HEK293 (cell line): Measurements from ENCODE around the gene LMO7.

Source experiments
- CTCF ChIA-PET: fragments of 350-600 bp; formaldehyde crosslinking; extraction: SDS; loops from one replicate; lab custom pipeline; 2021; ENCODE audit warnings: antibody characterized with exemption; lab: Yijun Ruan, JAX
- POLR2A ChIA-PET: fragments of 300-600 bp; formaldehyde crosslinking; extraction: SDS; loops from one replicate; lab custom pipeline; 2020; ENCODE audit warnings: antibody characterized with exemption, inconsistent platforms; lab: Yijun Ruan, JAX
- H3K27ac ChIP-seq: fragments of 200-500 bp; sonication (Bioruptor generic); 2 replicates; pipeline ENCODE4 v1.5.1; 2014; ENCODE audit warnings: low read depth, low read length, control low read depth, inconsistent platforms; ENCODE audit errors: extremely low read depth
- H3K36me3 ChIP-seq, 2 experiments: fragments of 200-500 bp in 1 of 2; sonication (Bioruptor generic) in 1 of 2; 1 replicate in 1 of 2; 2 replicates in 1 of 2; pipeline ENCODE4 v1.5.1; 2014 to 2017; ENCODE audit warnings: inconsistent platforms in 2 of 2, low read length in 2 of 2; ENCODE audit not compliant: control insufficient read depth in 2 of 2, insufficient read depth in 1 of 2
- H3K4me1 ChIP-seq: fragments of 200-500 bp; sonication (Bioruptor generic); 2 replicates; pipeline ENCODE4 v1.5.1; 2014; ENCODE audit warnings: mild to moderate bottlenecking, low read length, inconsistent platforms; ENCODE audit not compliant: control insufficient read depth, insufficient read depth
- H3K4me3 ChIP-seq: 2 replicates; pipeline ENCODE4 v1.5.1; 2011; ENCODE audit warnings: low read depth, mild to moderate bottlenecking, control low read depth, low read length, moderate library complexity
- H3K9me3 ChIP-seq: fragments of 200-500 bp; sonication (Bioruptor generic); 2 replicates; pipeline ENCODE4 v1.5.1; 2014; ENCODE audit warnings: low read depth, low read length, inconsistent platforms; ENCODE audit not compliant: control insufficient read depth, insufficient read depth
- KLF10 ChIP-seq: fragments of 450-650 bp; IDR thresholded peaks from 2 replicates; pipeline ENCODE4 v1.5.1; 2018; ENCODE audit warnings: missing biosample characterization, mild to moderate bottlenecking, missing genetic modification characterization
- KLF16 ChIP-seq: fragments of 450-650 bp; formaldehyde crosslinking; IDR thresholded peaks from 2 replicates; pipeline ENCODE4 v1.5.1; 2017; ENCODE audit warnings: missing biosample characterization, missing genetic modification characterization
- KLF8 ChIP-seq: fragments of 450-650 bp; formaldehyde crosslinking; IDR thresholded peaks from 2 replicates; pipeline ENCODE4 v1.5.1; 2016; ENCODE audit warnings: missing biosample characterization, missing genetic modification characterization
- MZF1 ChIP-seq: fragments of 450-650 bp; formaldehyde crosslinking; IDR thresholded peaks from 2 replicates; pipeline ENCODE4 v1.5.1; 2017; ENCODE audit warnings: missing biosample characterization, missing genetic modification characterization, borderline replicate concordance
- REPIN1 ChIP-seq: fragments of 450-650 bp; formaldehyde crosslinking; IDR thresholded peaks from 2 replicates; pipeline ENCODE4 v1.5.1; 2017; ENCODE audit warnings: missing biosample characterization, missing genetic modification characterization, low read depth
- SETDB1 ChIP-seq: IDR thresholded peaks from one replicate; pipeline ENCODE4 v1.6.1; 2017; ENCODE audit warnings: mild to moderate bottlenecking, low read length, moderate library complexity, mixed read lengths; ENCODE audit not compliant: insufficient read length
- SP7 ChIP-seq: fragments of 450-650 bp; formaldehyde crosslinking; IDR thresholded peaks from 2 replicates; pipeline ENCODE4 v1.5.1; 2016; ENCODE audit warnings: missing biosample characterization, missing genetic modification characterization
- TCF7L2 ChIP-seq: IDR thresholded peaks from 2 replicates; pipeline ENCODE4 v1.6.1; 2011; ENCODE audit warnings: low read depth, mild to moderate bottlenecking, inconsistent platforms, low read length, moderate library complexity, borderline replicate concordance
- ZBTB20 ChIP-seq: fragments of 450-650 bp; formaldehyde crosslinking; IDR thresholded peaks from 2 replicates; pipeline ENCODE4 v1.5.1; 2016; ENCODE audit warnings: missing biosample characterization, missing genetic modification characterization
- ZBTB48 ChIP-seq: fragments of 450-650 bp; formaldehyde crosslinking; IDR thresholded peaks from 2 replicates; pipeline ENCODE4 v1.5.1; 2016; ENCODE audit warnings: missing biosample characterization, missing genetic modification characterization
- ZBTB6 ChIP-seq: fragments of 450-650 bp; formaldehyde crosslinking; IDR thresholded peaks from 2 replicates; pipeline ENCODE4 v1.5.1; 2017; ENCODE audit warnings: missing biosample characterization, missing genetic modification characterization
- ZEB2 ChIP-seq: fragments of 450-650 bp; formaldehyde crosslinking; IDR thresholded peaks from 2 replicates; pipeline ENCODE4 v1.5.1; 2016; ENCODE audit warnings: missing biosample characterization, missing genetic modification characterization
- ZFP69B ChIP-seq: fragments of 450-650 bp; formaldehyde crosslinking; IDR thresholded peaks from 2 replicates; pipeline ENCODE4 v1.5.1; 2016; ENCODE audit warnings: missing biosample characterization, missing genetic modification characterization
- ZNF146 ChIP-seq: fragments of 450-650 bp; formaldehyde crosslinking; IDR thresholded peaks from 2 replicates; pipeline ENCODE4 v1.5.1; 2016; ENCODE audit warnings: missing biosample characterization, missing genetic modification characterization
- ZNF175 ChIP-seq: fragments of 450-650 bp; formaldehyde crosslinking; IDR thresholded peaks from 2 replicates; pipeline ENCODE4 v1.5.1; 2016; ENCODE audit warnings: missing biosample characterization, missing genetic modification characterization
- ZNF184 ChIP-seq: fragments of 450-650 bp; IDR thresholded peaks from 2 replicates; pipeline ENCODE4 v1.5.1; 2018; ENCODE audit warnings: missing biosample characterization, mild to moderate bottlenecking, missing genetic modification characterization
- ZNF311 ChIP-seq: fragments of 450-650 bp; formaldehyde crosslinking; IDR thresholded peaks from 2 replicates; pipeline ENCODE4 v1.5.1; 2017; ENCODE audit warnings: missing biosample characterization, missing genetic modification characterization, borderline replicate concordance
- ZNF324 ChIP-seq: fragments of 450-650 bp; formaldehyde crosslinking; IDR thresholded peaks from 2 replicates; pipeline ENCODE4 v1.5.1; 2016; ENCODE audit warnings: missing biosample characterization, missing genetic modification characterization
- ZNF501 ChIP-seq: fragments of 450-650 bp; formaldehyde crosslinking; IDR thresholded peaks from 2 replicates; pipeline ENCODE4 v1.5.1; 2016; ENCODE audit warnings: missing biosample characterization, missing genetic modification characterization
- ZNF600 ChIP-seq: fragments of 450-650 bp; formaldehyde crosslinking; IDR thresholded peaks from 2 replicates; pipeline ENCODE4 v1.5.1; 2016; ENCODE audit warnings: missing biosample characterization, missing genetic modification characterization
- ZNF654 ChIP-seq: fragments of 450-650 bp; formaldehyde crosslinking; IDR thresholded peaks from 2 replicates; pipeline ENCODE4 v1.5.1; 2016; ENCODE audit warnings: low read depth, missing biosample characterization, missing genetic modification characterization
- ZNF664 ChIP-seq: fragments of 450-650 bp; formaldehyde crosslinking; IDR thresholded peaks from 2 replicates; pipeline ENCODE4 v1.5.1; 2016; ENCODE audit warnings: missing biosample characterization, missing genetic modification characterization
- ZNF704 ChIP-seq: fragments of 450-650 bp; formaldehyde crosslinking; IDR thresholded peaks from 2 replicates; pipeline ENCODE4 v1.5.1; 2016; ENCODE audit warnings: missing biosample characterization, missing genetic modification characterization
- ZNF837 ChIP-seq: fragments of 450-650 bp; formaldehyde crosslinking; IDR thresholded peaks from 2 replicates; pipeline ENCODE4 v1.5.1; 2016; ENCODE audit warnings: missing biosample characterization, missing genetic modification characterization
- ZSCAN18 ChIP-seq: fragments of 450-650 bp; formaldehyde crosslinking; IDR thresholded peaks from 2 replicates; pipeline ENCODE4 v1.5.1; 2016; ENCODE audit warnings: missing biosample characterization, missing genetic modification characterization
- TF ChIP-seq, protein P1 (sequence below): fragments of 450-650 bp; formaldehyde crosslinking; IDR thresholded peaks from 2 replicates; pipeline ENCODE4 v1.5.1; 2016; ENCODE audit warnings: missing biosample characterization, missing genetic modification characterization, low read depth
- TF ChIP-seq, protein P2 (sequence below): fragments of 450-650 bp; formaldehyde crosslinking; IDR thresholded peaks from 2 replicates; pipeline ENCODE4 v1.5.1; 2016; ENCODE audit warnings: missing biosample characterization, missing genetic modification characterization
- TF ChIP-seq, protein P3 (sequence below): fragments of 450-650 bp; formaldehyde crosslinking; IDR thresholded peaks from 2 replicates; pipeline ENCODE4 v1.5.1; 2017; ENCODE audit warnings: missing biosample characterization, mild to moderate bottlenecking, missing genetic modification characterization, moderate library complexity

The LMO7 gene

GRCh38 chr13:75637181-75637750 lies 1.1 kb downstream of the LMO7 start:
- no peak overlapping the region for H3K27ac ChIP-seq
- CTCF ChIA-PET, result interaction anchor here (0.6 to 1.4 kb wide), 2 partner anchors 85 to 155 kb away, joined by 3 read pairs; partner anchors contain the start of gene TBC1D4
- peaks cover 0 to 8% of the 10 kb centered on the region in 2 experiments; a peak in 1 of 3 replicates for H3K36me3 ChIP-seq
- H3K4me1 ChIP-seq, result no peaks in the 10 kb centered on the region
- H3K9me3 ChIP-seq, result no peaks in the 10 kb centered on the region
- TF ChIP-seq ZNF704 (tag by site-specific recombination) (no peak), ZNF324 (tag by site-specific recombination) (no peak), ZNF501 (no peak), ZNF184 (no peak), ZNF654 (no peak), TCF7L2 (no peak), ZSCAN18 (tag by site-specific recombination) (no peak), KLF8 (tag by site-specific recombination) (no peak), ZBTB6 (no peak), ZBTB48 (tag by site-specific recombination) (no peak), ZFP69B (no peak), SP7 (no peak), ZNF600 (tag by site-specific recombination) (no peak), KLF10 (tag by site-specific recombination) (no peak), KLF16 (no peak)
- TF ChIP-seq, protein P1, sequence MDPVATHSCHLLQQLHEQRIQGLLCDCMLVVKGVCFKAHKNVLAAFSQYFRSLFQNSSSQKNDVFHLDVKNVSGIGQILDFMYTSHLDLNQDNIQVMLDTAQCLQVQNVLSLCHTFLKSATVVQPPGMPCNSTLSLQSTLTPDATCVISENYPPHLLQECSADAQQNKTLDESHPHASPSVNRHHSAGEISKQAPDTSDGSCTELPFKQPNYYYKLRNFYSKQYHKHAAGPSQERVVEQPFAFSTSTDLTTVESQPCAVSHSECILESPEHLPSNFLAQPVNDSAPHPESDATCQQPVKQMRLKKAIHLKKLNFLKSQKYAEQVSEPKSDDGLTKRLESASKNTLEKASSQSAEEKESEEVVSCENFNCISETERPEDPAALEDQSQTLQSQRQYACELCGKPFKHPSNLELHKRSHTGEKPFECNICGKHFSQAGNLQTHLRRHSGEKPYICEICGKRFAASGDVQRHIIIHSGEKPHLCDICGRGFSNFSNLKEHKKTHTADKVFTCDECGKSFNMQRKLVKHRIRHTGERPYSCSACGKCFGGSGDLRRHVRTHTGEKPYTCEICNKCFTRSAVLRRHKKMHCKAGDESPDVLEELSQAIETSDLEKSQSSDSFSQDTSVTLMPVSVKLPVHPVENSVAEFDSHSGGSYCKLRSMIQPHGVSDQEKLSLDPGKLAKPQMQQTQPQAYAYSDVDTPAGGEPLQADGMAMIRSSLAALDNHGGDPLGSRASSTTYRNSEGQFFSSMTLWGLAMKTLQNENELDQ, result no peak
- TF ChIP-seq, protein P2, sequence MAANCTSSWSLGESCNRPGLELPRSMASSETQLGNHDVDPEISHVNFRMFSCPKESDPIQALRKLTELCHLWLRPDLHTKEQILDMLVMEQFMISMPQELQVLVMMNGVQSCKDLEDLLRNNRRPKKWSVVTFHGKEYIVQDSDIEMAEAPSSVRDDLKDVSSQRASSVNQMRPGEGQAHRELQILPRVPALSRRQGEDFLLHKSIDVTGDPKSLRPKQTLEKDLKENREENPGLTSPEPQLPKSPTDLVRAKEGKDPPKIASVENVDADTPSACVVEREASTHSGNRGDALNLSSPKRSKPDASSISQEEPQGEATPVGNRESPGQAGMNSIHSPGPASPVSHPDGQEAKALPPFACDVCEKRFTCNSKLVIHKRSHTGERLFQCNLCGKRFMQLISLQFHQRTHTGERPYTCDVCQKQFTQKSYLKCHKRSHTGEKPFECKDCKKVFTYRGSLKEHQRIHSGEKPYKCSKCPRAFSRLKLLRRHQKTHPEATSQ (tag by site-specific recombination), result no peak
- TF ChIP-seq, all 188 proteins: peak for 0
- POLR2A ChIA-PET, result no interaction called here
- peak overlapping the region; percentile 55 for H3K4me3 ChIP-seq

DNA sequence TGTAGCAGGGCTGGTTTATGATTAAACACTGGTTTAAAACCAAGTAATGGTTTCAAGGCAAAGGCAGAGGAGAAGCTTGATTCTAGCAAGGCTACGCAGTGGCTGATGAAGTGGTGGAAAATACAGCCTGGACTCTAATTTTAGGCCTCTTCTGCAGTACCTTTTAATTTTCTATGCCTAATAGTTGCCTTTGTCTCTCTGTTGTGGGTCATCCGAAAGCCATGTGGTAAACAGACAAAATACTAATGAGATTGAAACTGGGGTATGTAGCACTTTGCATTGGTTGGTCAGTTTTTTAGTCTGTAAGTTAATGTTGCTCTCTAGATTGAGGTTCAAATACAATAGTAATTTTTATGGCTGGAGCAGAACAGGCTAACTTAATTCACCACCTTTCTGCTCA lies 3.3 kb downstream of the LMO7 start:
- H3K27ac ChIP-seq, result no peak overlapping the region
- CTCF ChIA-PET, result interaction anchor here (0.6 to 0.8 kb wide), 2 partner anchors 47 to 86 kb away, joined by 4 to 6 read pairs; no protein-coding TSS in a partner anchor
- TF ChIP-seq ZNF146 (tag by site-specific recombination), result no peak
- TF ChIP-seq, protein P3, sequence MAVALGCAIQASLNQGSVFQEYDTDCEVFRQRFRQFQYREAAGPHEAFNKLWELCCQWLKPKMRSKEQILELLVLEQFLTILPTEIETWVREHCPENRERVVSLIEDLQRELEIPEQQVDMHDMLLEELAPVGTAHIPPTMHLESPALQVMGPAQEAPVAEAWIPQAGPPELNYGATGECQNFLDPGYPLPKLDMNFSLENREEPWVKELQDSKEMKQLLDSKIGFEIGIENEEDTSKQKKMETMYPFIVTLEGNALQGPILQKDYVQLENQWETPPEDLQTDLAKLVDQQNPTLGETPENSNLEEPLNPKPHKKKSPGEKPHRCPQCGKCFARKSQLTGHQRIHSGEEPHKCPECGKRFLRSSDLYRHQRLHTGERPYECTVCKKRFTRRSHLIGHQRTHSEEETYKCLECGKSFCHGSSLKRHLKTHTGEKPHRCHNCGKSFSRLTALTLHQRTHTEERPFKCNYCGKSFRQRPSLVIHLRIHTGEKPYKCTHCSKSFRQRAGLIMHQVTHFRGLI (tag by site-specific recombination), result no peak
- TF ChIP-seq ZNF664, result no peak
- no peak for TF ChIP-seq ZNF837
- no peak for TF ChIP-seq ZEB2
- TF ChIP-seq ZNF175 (tag by site-specific recombination), result no peak
- no peak for TF ChIP-seq ZBTB20 (tag by site-specific recombination)
- no peak for TF ChIP-seq SETDB1
- TF ChIP-seq REPIN1 (tag by site-specific recombination), result no peak
- TF ChIP-seq MZF1 (tag by site-specific recombination), result no peak
- no peak for TF ChIP-seq ZNF311 (tag by site-specific recombination)
- TF ChIP-seq, all 188 proteins: peak for 0
- H3K4me3 ChIP-seq, result no peak overlapping the region
- H3K4me1 ChIP-seq, result no peaks in the 10 kb centered on the region
- H3K9me3 ChIP-seq, result no peaks in the 10 kb centered on the region
- H3K36me3 ChIP-seq, result peaks cover 0 to 8% of the 10 kb centered on the region in 2 experiments; a peak in 1 of 3 replicates
- POLR2A ChIA-PET, result no interaction called here
